HCT116 (cell line): ENCODE measurements around the gene ZNF839. TPM values are rescaled to one million over a fixed set of nuclear protein-coding genes. Genes with fewer than 3 reads are reported as not detected.
A peak's percentile ranks its signal among the peaks of the same experiment; 100 is the strongest.

Experiments
- ATAC-seq: fragments of 200-7000 bp; cut with Tn5 transposase; 2 replicates; pipeline ENCODE4 v1.9.1; 2020; ENCODE audit warnings: mild to moderate bottlenecking, moderate library complexity
- BruUV-seq: library from RNA; stranded (reverse); fragments of 400-500 nt; replicated peaks from 2 replicates; lab custom pipeline; 2021; lab: Mats Ljungman, UMichigan
- CTCF ChIA-PET: fragments of 300-600 bp; sonication (Branson Sonifier 250); formaldehyde crosslinking; loops from one replicate; lab custom pipeline; 2021; ENCODE audit warnings: antibody characterized with exemption; lab: Charles Lee
- POLR2A ChIA-PET: fragments of 300-600, 350-600 bp; sonication (Branson Sonifier 250); formaldehyde crosslinking; loops from one replicate; lab custom pipeline; 2021; ENCODE audit warnings: antibody characterized with exemption; lab: Charles Lee
- RAD21 ChIA-PET, 2 experiments: fragments of 300-600 bp; sonication (Branson Sonifier 250); formaldehyde crosslinking; loops; one replicate each; lab custom pipeline; 2023; ENCODE audit warnings: low total read pairs in 2 of 2; ENCODE audit not compliant: uncharacterized antibody in 2 of 2, unreplicated experiment in 2 of 2, low non-redundant PET in 1 of 2; lab: Charles Lee
- DNase-seq: peaks from one replicate; pipeline ENCODE4 v3.0.0-alpha.2; 2010; ENCODE audit warnings: low read depth, low spot score
- H2AFZ ChIP-seq: fragments of 200-600 bp; shearing (Covaris generic), sonication (generic); 2 replicates; pipeline ENCODE4 v1.6.1; 2017; ENCODE audit warnings: low read depth, mixed run types, mixed read lengths, antibody characterized with exemption, low read length; ENCODE audit not compliant: poor library complexity, severe bottlenecking
- H3K27ac ChIP-seq: 2 replicates; pipeline ENCODE4 v1.5.1; 2012; ENCODE audit warnings: low read depth, low read length
- H3K27me3 ChIP-seq: fragments of 200-600 bp; sonication (generic); 2 replicates; pipeline ENCODE4 v1.6.1; 2016; ENCODE audit warnings: mixed run types, low read length, mixed read lengths; ENCODE audit not compliant: insufficient read depth
- H3K36me3 ChIP-seq, 2 experiments: fragments of 200-500 bp in 1 of 2; fragments of 200-600 bp in 1 of 2; sonication (Bioruptor generic) in 1 of 2; sonication (generic) in 1 of 2; 2 replicates each; pipeline versions ENCODE4 v1.5.1 to v1.6.1; 2014 to 2016; ENCODE audit warnings: low read length in 2 of 2, inconsistent platforms in 1 of 2, mixed read lengths in 1 of 2, mixed run types in 1 of 2; ENCODE audit not compliant: insufficient read depth in 2 of 2, control insufficient read depth in 1 of 2
- H3K4me1 ChIP-seq, 2 experiments: fragments of 200-600 bp in 1 of 2; sonication (generic) in 1 of 2; 2 replicates each; pipeline versions ENCODE4 v1.5.1 to v1.6.1; 2012 to 2017; ENCODE audit warnings: low read length in 2 of 2, inconsistent platforms in 1 of 2, mild to moderate bottlenecking in 1 of 2, mixed read lengths in 1 of 2, mixed run types in 1 of 2, moderate library complexity in 1 of 2; ENCODE audit not compliant: insufficient read depth in 2 of 2, control insufficient read depth in 1 of 2
- H3K4me2 ChIP-seq: fragments of 200-600 bp; sonication (generic); 2 replicates; pipeline ENCODE4 v1.6.1; 2017; ENCODE audit warnings: mixed run types, low read length, mixed read lengths
- H3K4me3 ChIP-seq, 2 experiments: fragments of 200-600 bp in 1 of 2; sonication (generic) in 1 of 2; replicated peaks in 1 of 2; 2 replicates each; pipeline ENCODE4 v1.5.1; 2011 to 2016; ENCODE audit warnings: low read length in 2 of 2, control low read depth in 1 of 2, low read depth in 1 of 2, mild to moderate bottlenecking in 1 of 2, mixed read lengths in 1 of 2, mixed run types in 1 of 2
- H3K79me2 ChIP-seq: fragments of 200-600 bp; sonication (generic); 2 replicates; pipeline ENCODE4 v1.6.1; 2017; ENCODE audit warnings: mild to moderate bottlenecking, mixed run types, low read length, moderate library complexity, mixed read lengths; ENCODE audit not compliant: insufficient read depth
- H3K9ac ChIP-seq: fragments of 200-600 bp; sonication (generic); 2 replicates; pipeline ENCODE4 v1.6.1; 2016; ENCODE audit warnings: low read length, mixed read lengths
- H3K9me2 ChIP-seq: fragments of 200-600 bp; sonication (generic), shearing (Covaris generic); 2 replicates; pipeline ENCODE4 v1.6.1; 2017; ENCODE audit warnings: mixed run types, mild to moderate bottlenecking, moderate library complexity; ENCODE audit not compliant: insufficient read depth
- H3K9me3 ChIP-seq, 2 experiments: fragments of 200-500 bp in 1 of 2; fragments of 200-600 bp in 1 of 2; sonication (Bioruptor generic) in 1 of 2; sonication (generic) in 1 of 2; 2 replicates each; pipeline ENCODE4 v1.6.1; 2014 to 2017; ENCODE audit warnings: low read length in 2 of 2, mixed read lengths in 2 of 2, inconsistent platforms in 1 of 2, low read depth in 1 of 2, mild to moderate bottlenecking in 1 of 2, mixed run types in 1 of 2, moderate library complexity in 1 of 2; ENCODE audit not compliant: control insufficient read depth in 1 of 2, insufficient read depth in 1 of 2
- H4K20me1 ChIP-seq: fragments of 200-600 bp; sonication (generic), shearing (Covaris generic); 2 replicates; pipeline ENCODE4 v1.6.1; 2017; ENCODE audit warnings: mixed run types, mild to moderate bottlenecking, moderate library complexity; ENCODE audit not compliant: insufficient read depth
- CEBPB ChIP-seq: IDR thresholded peaks from 2 replicates; pipeline ENCODE4 v1.6.1; 2012; ENCODE audit warnings: low read depth
- CTCF ChIP-seq, 3 experiments: fragments of 200-600 bp in 1 of 3; sonication (generic) in 1 of 3; IDR thresholded peaks in 2 of 3; conservative IDR thresholded peaks in 1 of 3; 2 replicates each; pipeline ENCODE4 v1.5.1; 2012 to 2017; ENCODE audit warnings: low read depth in 2 of 3, low read length in 2 of 3, antibody characterized with exemption in 1 of 3, borderline replicate concordance in 1 of 3, control low read depth in 1 of 3, mild to moderate bottlenecking in 1 of 3, mixed read lengths in 1 of 3, mixed run types in 1 of 3, moderate library complexity in 1 of 3; ENCODE audit not compliant: insufficient read depth in 1 of 3
- ELF1 ChIP-seq: IDR thresholded peaks from 2 replicates; pipeline ENCODE4 v1.6.1; 2012; ENCODE audit warnings: low read depth, borderline replicate concordance
- EZH2 ChIP-seq: fragments of 200-600 bp; sonication (generic); IDR thresholded peaks from 2 replicates; pipeline ENCODE4 v1.6.1; 2017; ENCODE audit warnings: antibody characterized with exemption, mixed run types
- RAD21 ChIP-seq: IDR thresholded peaks from 2 replicates; pipeline ENCODE4 v1.6.1; 2012; ENCODE audit warnings: low read depth, mild to moderate bottlenecking
- SRF ChIP-seq: IDR thresholded peaks from 2 replicates; pipeline ENCODE4 v1.6.1; 2012; ENCODE audit warnings: low read depth
- YY1 ChIP-seq: IDR thresholded peaks from 2 replicates; pipeline ENCODE4 v1.6.1; 2011; ENCODE audit warnings: low read length, low read depth, moderate library complexity, mild to moderate bottlenecking; ENCODE audit not compliant: insufficient replicate concordance; ENCODE audit errors: extremely low read depth
- ZFX ChIP-seq: fragments of 450-650 bp; IDR thresholded peaks from 2 replicates; pipeline ENCODE4 v1.6.1; 2017
- ZNF274 ChIP-seq: fragments of 200-500 bp; sonication (Bioruptor generic); IDR thresholded peaks from 2 replicates; pipeline ENCODE4 v1.6.1; 2014; ENCODE audit warnings: mild to moderate bottlenecking, low read depth, low read length, inconsistent platforms
- intact Hi-C: fragments of 100-400 bp; cut with micrococcal nuclease; formaldehyde crosslinking; loops from 2 replicates; pipeline ENCODE4 v1.10.0; 2022
- total RNA-seq: library from RNA; stranded (reverse); gene quantifications from one replicate; pipeline ENCODE4 v1.2.1, GENCODE V29; 2021; ENCODE audit not compliant: unreplicated experiment
- TF ChIP-seq, protein P1 (sequence below): IDR thresholded peaks from 2 replicates; pipeline ENCODE4 v1.6.1; 2012; ENCODE audit warnings: low read depth

Gene ZNF839
- total RNA-seq, 1 experiment from 2014 or later: 17.7 TPM

DNA sequence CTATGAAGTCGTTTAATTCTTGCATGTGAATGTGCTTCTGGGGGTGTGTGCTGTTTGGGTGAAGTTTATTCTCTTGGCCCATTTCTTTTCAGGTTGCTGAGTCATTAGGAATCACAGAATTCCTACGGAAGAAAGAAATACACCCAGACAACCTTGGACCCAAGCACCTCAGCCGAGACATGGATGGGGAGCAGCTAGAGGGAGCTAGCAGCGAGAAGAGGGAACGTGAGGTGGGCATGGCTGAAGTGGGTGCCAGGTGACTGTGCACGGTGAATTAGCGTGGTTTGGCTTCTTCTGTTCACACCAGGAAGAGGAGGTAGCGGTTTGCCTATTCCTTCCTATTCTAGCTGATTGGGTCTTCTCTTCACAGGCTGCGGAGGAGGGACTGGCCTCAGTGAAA lies 19.2 kb downstream of the ZNF839 start:
- DNase-seq (no peak), ATAC-seq (no peak)
- Histone ChIP-seq H4K20me1 (no peaks in the 10 kb centered on the region), H3K79me2 (no peaks in the 10 kb centered on the region), H3K27ac (no peak overlapping the region), H3K36me3 (peaks cover 5 to 14% of the 10 kb centered on the region in 2 experiments; a peak in 3 of 4 replicates), H3K4me2 (no peak overlapping the region), H3K4me1 (no peaks in the 10 kb centered on the region), H3K4me3 (no peak overlapping the region), H3K9me2 (no peaks in the 10 kb centered on the region), H3K27me3 (no peaks in the 10 kb centered on the region), H3K9ac (no peak overlapping the region), H2AFZ (no peak overlapping the region), H3K9me3 (no peaks in the 10 kb centered on the region)
- TF ChIP-seq, protein P1, sequence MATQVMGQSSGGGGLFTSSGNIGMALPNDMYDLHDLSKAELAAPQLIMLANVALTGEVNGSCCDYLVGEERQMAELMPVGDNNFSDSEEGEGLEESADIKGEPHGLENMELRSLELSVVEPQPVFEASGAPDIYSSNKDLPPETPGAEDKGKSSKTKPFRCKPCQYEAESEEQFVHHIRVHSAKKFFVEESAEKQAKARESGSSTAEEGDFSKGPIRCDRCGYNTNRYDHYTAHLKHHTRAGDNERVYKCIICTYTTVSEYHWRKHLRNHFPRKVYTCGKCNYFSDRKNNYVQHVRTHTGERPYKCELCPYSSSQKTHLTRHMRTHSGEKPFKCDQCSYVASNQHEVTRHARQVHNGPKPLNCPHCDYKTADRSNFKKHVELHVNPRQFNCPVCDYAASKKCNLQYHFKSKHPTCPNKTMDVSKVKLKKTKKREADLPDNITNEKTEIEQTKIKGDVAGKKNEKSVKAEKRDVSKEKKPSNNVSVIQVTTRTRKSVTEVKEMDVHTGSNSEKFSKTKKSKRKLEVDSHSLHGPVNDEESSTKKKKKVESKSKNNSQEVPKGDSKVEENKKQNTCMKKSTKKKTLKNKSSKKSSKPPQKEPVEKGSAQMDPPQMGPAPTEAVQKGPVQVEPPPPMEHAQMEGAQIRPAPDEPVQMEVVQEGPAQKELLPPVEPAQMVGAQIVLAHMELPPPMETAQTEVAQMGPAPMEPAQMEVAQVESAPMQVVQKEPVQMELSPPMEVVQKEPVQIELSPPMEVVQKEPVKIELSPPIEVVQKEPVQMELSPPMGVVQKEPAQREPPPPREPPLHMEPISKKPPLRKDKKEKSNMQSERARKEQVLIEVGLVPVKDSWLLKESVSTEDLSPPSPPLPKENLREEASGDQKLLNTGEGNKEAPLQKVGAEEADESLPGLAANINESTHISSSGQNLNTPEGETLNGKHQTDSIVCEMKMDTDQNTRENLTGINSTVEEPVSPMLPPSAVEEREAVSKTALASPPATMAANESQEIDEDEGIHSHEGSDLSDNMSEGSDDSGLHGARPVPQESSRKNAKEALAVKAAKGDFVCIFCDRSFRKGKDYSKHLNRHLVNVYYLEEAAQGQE: no peak
- TF ChIP-seq ZNF274 (no peak), EZH2 (no peak)
- CTCF ChIA-PET: no interaction called here
- no TSS peak for BruUV-seq
- intact Hi-C loops: no loop called here
- RAD21 ChIA-PET: no interaction called here
- POLR2A ChIA-PET: no interaction called here

DNA sequence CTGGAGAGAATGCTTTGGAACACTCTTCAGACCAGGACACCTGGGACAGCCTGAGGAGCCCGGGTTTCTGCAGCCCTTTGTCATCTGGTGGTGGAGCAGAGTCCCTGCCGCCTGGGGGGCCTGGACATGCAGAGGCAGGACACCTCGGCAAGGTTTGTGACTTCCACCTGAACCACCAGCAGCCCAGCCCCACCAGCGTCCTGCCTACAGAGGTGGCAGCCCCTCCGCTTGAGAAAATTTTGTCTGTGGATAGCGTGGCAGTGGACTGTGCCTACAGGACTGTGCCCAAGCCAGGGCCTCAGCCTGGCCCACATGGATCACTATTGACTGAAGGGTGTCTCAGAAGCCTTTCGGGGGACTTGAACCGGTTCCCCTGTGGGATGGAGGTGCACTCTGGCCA lies 22.0 kb downstream of the ZNF839 start:
- ChIA-PET POLR2A (no interaction called here), CTCF (no interaction called here)
- no peak for DNase-seq
- TF ChIP-seq, protein P1: no peak
- TF ChIP-seq EZH2 (no peak), ELF1 (no peak), CEBPB (no peak), CTCF (IDR thresholded peaks at IDR 0.05 in 2 of 3, conservative IDR thresholded peaks at IDR 0.05 in 1 of 3; ENCODE audit: borderline replicate concordance in 1 of 3, insufficient read depth in 1 of 3, low read depth in 2 of 3, low read length in 2 of 3) (no peak), RAD21 (no peak), YY1 (no peak), ZFX (no peak), SRF (no peak)

More for the DNA sequence above, 22.0 kb downstream of the ZNF839 start:
- Histone ChIP-seq H3K9me3 (no peaks in the 10 kb centered on the region), H3K36me3 (peaks cover 0 to 10% of the 10 kb centered on the region in 2 experiments; a peak in 3 of 4 replicates), H3K79me2 (no peaks in the 10 kb centered on the region), H3K9ac (no peak overlapping the region), H3K27me3 (no peaks in the 10 kb centered on the region), H3K27ac (no peak overlapping the region), H3K9me2 (no peaks in the 10 kb centered on the region), H3K4me3 (no peak overlapping the region), H4K20me1 (no peaks in the 10 kb centered on the region), H2AFZ (no peak overlapping the region), H3K4me2 (no peak overlapping the region), H3K4me1 (no peaks in the 10 kb centered on the region)
- RAD21 ChIA-PET: no interaction called here
- TSS peak; percentile 30 for BruUV-seq
- no peak for ATAC-seq
- intact Hi-C loops: no loop called here
